HG03196 (cell line): ENCODE results near the gene RFLNA.

Experiments used
- ATAC-seq: cut with Tn5 transposase; IDR thresholded peaks from one replicate; pipeline ENCODE4 v1.9.1; 2021; ENCODE audit not compliant: unreplicated experiment

RFLNA gene

DNA sequence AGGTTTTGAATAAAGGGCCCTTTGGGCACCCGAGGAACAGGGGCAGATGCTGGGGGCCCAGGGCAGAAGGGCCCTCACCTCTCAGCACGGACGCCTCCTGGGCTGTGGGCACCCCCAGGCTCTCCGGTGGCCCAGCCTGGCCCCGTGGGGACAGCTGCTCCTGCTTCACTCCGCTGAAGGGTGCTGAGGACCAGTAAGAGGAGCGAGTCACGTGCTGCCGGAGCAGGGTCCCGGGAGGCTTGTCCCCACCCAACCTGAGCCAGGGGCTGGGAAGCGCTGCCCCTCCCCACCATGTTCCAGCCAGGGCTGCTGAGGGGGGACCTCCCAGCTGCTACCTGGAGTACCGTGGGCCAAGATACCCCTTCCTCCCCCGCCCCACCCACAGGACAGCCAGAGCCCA is 59.5 kb downstream of the RFLNA start:
- ATAC-seq: no peak

DNA sequence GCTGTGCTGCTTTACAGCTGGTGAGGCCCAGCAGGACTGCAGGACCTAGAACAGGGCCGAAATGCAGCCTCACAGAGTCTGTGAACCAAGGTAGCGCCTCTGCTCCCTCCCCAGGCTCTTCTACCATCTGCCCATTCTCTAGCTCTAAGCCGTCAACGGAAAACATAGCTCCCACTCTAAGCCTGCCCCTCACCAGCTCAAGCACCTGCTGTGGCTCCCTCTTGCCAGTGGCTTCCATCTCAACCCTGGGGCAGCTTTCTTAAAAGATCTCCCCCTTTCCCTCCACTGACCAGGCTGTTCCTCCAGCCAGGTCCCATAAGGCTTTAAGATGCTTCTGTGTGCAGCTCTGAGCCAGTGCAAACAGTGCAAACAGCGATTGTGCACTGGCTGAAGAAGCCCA is 61.3 kb downstream of the RFLNA start:
- ATAC-seq: no peak

DNA sequence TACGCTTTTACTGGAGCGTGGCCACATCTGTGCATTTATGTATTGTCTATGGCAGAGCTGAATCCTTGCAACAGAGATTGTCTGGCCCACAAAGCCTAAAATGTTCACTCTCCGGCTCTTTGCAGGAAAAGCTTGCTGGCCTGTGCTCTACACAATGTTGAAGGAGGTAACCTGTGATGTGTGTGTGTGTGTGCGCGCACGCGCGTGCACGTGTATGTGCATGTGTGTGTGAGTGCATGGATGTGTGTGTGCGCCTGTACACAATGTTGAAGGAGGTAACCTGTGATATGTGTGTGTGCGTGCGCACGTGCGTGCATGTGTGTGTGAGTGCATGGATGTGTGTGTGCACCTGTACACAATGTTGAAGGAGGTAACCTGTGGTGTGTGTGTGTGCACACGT is 62.7 kb downstream of the RFLNA start:
- no peak for ATAC-seq

DNA sequence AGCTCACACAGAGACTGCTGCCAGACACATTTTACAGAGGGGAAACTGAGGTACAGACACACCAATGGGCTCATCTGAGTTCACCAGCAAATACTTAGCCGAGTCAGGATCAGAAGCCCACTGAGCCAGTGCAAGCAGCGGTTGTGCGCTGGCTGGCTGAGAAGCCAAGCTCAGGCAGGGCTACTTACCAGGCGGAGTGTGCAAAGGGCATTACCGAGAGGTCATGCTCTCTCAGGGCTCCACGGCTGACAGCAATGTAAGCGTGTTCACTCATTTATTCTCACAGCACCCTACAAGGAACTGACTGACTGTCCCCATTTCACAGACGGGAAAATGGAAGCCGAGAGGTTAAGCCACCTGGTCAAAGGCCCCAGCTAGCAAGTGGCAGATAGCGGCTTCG is 63.7 kb downstream of the RFLNA start:
- no peak for ATAC-seq

DNA sequence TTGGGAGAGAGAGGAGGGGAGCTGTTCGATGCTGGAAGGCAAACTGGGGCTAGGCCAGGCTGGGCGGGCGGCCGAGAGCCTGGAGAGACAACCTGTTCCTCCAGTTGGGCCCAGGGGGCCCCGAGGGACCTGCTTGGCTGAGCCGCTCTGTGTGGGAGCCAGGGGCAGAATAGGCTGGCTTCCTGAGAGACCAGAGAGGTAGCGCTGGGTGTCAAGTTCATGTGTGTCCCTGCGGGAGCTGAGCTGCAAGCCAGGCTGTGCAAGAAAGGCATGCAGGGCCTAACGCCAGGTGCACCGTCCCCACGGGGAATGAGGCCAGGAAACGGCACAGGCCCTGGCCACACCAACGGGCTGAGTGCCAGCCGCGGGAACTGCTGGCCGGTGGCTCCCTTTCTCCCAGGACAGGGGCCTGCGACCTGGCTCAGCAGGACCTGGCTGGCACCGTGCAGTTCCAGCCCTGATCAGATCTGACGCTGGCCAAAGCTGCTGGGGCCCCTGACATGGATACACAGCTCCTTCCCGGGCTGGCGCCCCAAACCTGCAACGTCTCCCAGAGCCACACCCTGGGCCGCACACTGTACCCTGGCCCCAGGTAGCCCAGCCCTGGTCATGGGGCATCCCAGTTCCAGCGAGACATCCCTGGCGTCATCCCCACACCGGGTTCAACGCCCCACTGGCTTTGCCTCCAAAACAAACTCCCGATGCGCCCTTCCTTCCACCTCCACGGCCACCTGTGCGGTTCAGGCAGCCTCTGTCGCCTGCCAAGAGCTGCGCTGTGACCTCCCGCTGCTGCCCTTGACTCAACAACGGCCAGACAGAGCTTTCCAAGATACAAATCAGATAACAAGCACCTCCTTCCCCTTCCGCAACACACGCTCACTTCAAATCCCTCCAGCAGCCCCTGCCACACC is 65.0 kb downstream of the RFLNA start:
- no peak for ATAC-seq

DNA sequence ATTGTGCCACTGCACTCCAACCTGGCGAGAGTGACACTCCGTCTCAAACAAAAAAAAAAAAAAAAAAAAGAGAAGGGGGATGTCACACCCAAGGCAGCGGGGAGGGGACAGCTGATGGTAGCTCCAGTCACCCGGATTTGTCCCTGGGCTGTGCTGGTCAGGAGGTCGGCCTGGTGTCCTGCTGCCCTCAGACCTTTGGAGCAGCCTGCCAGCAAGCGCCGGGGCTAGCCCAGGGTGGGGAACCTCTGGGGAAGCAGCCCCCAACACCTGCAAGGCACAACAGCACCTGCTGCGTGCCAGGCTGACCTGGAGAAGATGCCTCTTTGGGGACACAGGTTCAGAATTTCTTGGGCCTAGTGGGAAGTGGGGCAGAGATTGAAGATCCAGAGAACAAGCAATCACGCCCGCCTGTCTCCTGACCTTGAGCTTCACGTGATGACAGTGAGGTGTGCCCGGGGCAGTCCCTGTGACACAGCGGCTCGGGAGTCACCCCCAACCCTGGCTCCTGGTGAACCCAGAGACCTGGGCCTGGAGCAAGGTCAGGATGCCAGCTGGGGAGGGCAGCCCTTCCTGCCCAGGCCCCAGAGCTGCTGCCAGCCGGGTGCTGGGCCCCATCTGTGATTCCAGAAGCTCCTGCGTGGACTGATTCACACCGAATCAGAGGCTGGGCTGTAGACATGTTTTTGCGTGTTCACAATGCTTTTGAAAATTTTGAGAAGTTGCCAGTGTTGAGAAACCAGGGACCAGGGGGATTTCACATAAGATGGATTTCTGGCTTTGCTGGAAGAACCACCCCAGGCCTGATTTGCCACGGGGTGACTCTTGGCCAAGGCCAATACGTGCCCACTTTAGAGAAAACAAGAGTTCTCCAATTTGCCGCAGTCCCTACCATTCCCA is 66.4 kb downstream of the RFLNA start:
- ATAC-seq: no peak

DNA sequence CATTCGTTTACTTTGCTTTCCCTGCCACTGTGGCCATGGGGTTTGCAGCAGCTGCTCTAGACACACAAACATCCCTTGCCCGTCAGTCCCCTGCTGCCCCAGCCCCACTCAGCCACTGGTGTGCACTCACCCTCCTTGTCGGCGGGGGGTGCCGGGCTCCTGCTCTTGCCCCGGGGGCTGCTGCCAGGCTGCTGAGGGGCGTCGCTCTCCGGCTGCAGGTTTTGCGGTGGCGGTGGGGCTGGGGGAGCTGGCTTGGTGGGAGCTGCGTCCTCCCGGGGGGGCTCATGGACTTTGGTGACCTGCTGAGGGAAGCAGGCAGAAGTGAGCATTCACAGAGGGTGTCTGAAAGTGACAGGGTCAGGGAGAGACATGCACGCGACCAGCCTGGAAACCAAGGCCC is 67.1 kb downstream of the RFLNA start:
- no peak for ATAC-seq

DNA sequence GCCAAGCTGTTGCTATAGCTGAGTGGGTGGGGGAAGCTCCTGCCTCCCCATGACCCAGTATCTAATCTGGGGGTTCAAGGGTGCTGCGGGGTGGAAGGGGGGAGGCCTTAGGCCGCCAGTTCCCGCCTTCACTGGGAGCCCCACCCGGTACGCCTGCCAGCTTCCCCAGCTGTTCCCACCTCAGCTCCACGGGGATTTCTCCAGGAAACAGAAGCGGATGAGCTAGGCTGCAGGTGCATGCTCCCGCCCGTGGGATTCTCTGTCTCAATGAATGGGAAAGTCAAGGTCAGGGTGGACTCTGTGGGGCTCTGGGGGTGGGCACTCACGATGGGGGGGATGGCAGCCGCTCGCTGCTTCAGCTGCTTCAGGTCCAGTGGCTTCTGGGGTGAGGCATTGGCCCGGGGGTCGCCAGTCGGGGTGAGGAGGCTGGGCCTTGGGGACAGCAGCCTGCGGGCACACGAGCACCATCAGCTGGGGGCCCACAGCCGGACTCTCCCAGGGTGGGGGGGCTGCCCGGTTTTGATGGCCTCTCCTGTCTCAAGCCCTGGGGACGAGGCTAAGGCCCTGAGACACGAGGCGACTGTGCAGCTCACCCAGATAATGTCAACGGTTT is 68.6 kb downstream of the RFLNA start:
- no peak for ATAC-seq

DNA sequence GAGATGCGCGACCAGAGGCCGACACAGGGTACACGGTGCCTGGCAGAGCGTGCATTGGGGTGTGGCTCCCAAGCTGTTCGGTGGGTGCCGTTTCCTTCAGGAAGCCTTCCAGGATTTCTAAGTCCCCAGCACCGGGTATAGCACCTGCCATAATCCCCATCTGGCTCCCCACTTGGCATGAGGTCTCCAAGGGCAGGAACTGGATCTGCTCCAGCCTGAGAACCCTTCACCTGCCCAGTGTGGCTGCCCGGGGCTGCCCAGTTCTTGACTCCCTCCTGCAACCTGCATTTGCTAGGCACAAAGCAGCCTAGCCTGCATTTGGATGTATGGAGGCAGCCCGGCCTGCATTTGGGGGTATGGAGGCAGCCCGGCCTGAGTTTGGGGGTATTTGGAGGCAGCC is 69.7 kb downstream of the RFLNA start:
- no peak for ATAC-seq
